Measurements from ENCODE around the gene COL13A1. TPM values are rescaled to one million over a fixed set of nuclear protein-coding genes. Genes with fewer than 3 reads are reported as not detected.

COL13A1 gene
- total RNA-seq, 4 donors from 2014 or later = 0.17 to 0.49 (median 0.44) TPM; not detected in 1

- no peak for TF ChIP-seq CTCF (IDR thresholded peaks at IDR 0.05; ENCODE audit: low read depth)
Observed at GRCh38 chr10:69791812-69792211, 9.9 kb upstream of the COL13A1 start.

- TF ChIP-seq CTCF (IDR thresholded peaks at IDR 0.05; ENCODE audit: low read depth) = no peak
Observed at GRCh38 chr10:69792341-69792740, 9.4 kb upstream of the COL13A1 start.

- TF ChIP-seq CTCF (IDR thresholded peaks at IDR 0.05; ENCODE audit: low read depth) = no peak
Observed at GRCh38 chr10:69794673-69795072, 7.0 kb upstream of the COL13A1 start.

GRCh38 chr10:69795242-69795934 is 6.3 kb upstream of the COL13A1 start:
- TF ChIP-seq CTCF (IDR thresholded peaks at IDR 0.05; ENCODE audit: low read depth) = no peak

- no peak for TF ChIP-seq CTCF (IDR thresholded peaks at IDR 0.05; ENCODE audit: low read depth)
Observed at GRCh38 chr10:69797959-69798358, 3.7 kb upstream of the COL13A1 start.

GRCh38 chr10:69800109-69800508 is 1.6 kb upstream of the COL13A1 start:
- TF ChIP-seq CTCF (IDR thresholded peaks at IDR 0.05; ENCODE audit: low read depth) = no peak

- no peak for TF ChIP-seq CTCF (IDR thresholded peaks at IDR 0.05; ENCODE audit: low read depth)
Observed at GRCh38 chr10:69800665-69801064, 1.0 kb upstream of the COL13A1 start.

Data from subcutaneous adipose tissue (tissue), 4 donors.